Left colon (tissue), 2 donors: ENCODE measurements around the gene IRF3. TPM values are rescaled to one million over a fixed set of nuclear protein-coding genes. Genes with fewer than 3 reads are reported as not detected.

Source experiments
- ATAC-seq: fragments of 200-7000 bp; cut with Tn5 transposase; one replicate; pipeline ENCODE4 v1.9.1; 2020; ENCODE audit warnings: mild to moderate bottlenecking, moderate library complexity
- DNase-seq, 2 donors: peaks; one replicate each; pipeline ENCODE4 v3.0.0-alpha.2; 2020
- intact Hi-C, 2 donors: fragments of 100-400 bp; cut with DNase I in 1 of 2; cut with micrococcal nuclease in 1 of 2; formaldehyde crosslinking; loops; one replicate each; pipeline versions ENCODE4 v1.11.2 to v1.14.0; 2022; cut with DNase I, micrococcal nuclease
- total RNA-seq, 2 donors: library from RNA; stranded (reverse); fragmentation: NEBNext Ultra II Directional; extraction: Animal tissue kit (Norgen Biotek cat#: 25700); gene quantifications; one replicate each; pipeline ENCODE4 v1.2.1, GENCODE V29; 2021
- donor health status: DM: no; HTN: no; CAD: no.
- donor health status: DM: yes; HTN: yes; CAD: no.

IRF3 gene
- total RNA-seq, 2 donors from 2014 or later: 69.0 to 83.1 TPM

DNA sequence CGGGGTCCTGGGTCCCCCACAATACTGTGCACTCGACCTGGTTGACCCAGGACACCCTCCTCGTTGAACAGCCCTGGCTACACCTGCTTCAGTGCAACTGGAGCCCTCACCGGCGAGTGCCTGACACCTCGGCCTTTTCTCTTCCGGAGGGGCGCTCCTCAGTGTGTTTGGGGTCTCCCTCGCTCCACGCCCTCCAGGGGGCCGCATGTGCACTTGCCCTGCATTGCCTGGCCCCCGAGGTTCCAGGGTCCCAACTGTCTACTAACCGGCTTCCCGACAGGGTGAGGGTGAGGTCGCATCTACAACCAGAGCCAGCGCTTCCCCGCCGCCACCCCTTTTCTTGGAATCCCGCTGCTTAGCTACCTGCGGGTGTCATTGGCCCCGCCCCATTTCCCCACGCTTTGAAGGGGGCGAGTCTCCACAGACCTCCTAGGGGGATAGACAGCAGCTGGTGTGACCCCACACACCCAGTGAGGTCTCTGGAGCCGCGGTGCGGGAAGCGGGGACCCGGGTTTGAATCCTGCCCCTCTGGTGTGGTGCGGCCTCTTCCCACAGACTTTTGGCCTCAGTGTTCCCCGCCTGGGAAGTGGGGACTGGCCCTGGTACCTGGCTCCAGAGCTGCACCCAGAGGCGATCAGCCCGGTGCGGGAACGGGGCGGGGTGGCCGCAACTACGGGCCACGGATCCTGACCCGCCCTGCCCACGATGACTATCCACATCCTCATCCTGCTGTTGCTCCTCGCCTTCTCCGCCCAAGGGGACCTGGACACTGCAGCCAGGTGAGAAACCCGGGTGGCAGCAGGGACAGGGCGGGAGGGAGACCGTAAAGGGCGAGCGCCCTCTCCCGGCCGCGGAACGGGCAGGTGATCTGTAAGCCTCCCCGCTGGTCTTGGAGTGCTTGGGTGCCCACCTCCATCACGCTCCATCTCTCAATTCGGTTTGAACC, 23.7 kb upstream of the IRF3 start, which contains the start of gene ADM5:
TSS of gene ADM5 (plus strand) at position 462 of the 946 bp plus-strand sequence. CDS start at position 706, 244 bp downstream.
- peak in 1 of 2 donors; percentile 82 for DNase-seq
- intact Hi-C loops: no loop called here
- ATAC-seq: peak; percentile 79

DNA sequence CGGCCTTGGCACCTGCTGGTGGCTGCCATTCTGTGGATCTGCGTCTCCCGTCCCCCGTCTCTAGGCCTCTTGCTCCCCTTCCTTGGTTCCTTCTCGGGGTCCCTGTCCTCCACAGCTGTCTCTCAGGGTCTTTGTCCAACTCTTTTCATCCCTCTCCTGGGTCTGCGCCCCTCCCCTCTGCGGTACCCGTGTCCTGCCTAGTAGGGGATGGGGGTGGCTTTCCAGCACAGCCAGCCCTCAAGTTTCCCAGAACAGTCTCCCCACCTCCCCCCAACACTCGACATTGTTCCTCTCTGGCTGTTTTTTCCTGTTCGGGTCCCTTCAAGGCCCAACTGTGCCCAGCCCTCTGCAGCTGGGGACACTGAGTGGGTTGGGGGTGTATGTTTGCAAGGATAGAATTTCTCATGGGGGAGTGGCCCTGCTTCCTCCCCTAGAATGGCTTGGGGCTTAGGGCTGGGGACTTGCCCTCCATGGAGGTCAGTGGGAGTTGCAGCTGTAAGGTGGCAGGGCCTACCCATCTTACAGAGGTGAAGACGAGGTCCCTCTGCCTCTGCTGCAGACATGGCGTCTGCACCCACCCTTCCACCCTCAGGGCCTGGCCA, 23.0 kb upstream of the IRF3 start:
- intact Hi-C loops: no loop called here
- ATAC-seq (no peak), DNase-seq (no peak)

DNA sequence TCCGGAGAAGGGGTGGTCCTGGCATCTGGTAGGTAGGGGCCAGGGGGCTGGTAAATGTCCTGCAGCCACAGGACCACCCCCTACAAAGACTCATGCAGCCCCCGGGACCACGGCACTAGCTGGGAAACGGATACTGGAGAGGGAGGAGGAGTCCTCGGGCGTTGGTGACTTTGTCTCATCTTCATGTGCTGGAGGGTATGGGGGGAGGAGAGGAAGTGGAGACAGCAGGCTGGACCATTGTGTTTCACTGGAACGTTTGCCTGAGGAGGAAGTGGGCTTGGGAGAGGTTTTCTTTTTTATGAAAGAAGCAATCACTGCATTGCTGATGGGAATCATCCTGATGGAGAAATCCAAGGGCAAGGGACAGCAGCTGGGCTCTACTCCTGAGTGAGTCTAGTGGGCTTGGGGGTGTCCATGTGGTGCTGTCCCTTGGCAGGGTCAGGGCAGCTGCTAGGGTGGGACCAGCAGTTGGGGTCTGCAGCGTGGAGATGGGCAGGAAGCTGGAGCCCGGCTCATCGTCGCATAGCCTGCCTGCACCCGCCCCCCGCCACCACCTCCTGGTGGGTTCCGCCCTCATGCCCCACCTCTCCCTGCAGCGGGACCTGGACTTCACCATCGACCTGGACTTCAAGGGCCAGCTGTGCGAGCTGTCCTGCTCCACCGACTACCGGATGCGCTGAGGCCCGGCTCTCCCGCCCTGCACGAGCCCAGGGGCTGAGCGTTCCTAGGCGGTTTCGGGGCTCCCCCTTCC, 22.1 kb upstream of the IRF3 start:
- DNase-seq: peak in 1 of 2 donors; percentile 8
- intact Hi-C loops: no loop called here
- ATAC-seq: no peak

DNA sequence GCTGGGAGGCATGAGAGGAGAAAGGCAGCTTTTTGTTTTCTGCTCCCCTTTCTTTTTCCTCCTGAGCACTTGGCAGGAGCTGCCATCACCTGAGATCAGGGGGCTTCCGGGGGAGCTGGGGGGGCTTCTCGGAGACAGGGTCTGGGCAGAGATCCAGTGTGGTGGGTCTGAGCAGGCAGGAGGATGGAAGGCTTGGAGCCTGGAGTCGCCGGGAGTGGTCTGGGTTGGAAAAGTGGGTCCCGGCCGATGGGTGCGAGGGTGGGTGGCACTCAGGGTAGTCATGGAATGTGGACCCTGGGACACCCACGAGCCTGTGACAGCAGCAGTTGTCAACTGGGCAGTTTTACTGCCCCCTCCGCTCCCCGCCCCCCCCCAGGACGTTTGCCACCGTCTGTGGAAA, 21.5 kb upstream of the IRF3 start:
- DNase-seq (peak in 1 of 2 donors; percentile 5), ATAC-seq (no peak)
- intact Hi-C loops: no loop called here

DNA sequence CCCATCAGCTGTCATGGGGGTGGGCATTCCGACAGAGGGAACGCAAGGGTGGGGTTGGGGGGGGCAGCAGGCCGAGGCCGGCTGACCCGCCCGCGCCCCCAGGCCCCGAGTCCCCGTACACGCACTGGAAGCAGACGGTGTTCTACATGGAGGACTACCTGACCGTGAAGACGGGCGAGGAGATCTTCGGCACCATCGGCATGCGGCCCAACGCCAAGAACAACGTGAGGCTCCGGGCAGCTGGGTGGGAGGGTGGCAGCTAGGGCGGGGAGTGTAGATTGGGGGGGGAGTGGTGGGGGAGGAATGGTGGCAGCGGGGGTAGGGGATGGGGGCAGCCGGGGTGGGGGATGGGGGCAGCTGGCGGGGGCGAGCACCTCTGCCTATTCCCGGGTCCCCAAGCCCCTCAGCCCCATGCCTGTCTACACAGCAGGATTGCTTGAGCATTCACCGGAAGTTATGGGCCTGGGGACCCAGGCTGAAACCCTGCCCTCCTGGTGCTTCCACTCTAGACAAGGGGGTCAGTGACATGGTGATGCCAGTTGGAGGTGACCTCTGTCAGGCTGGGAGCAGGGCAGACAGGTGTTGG, 20.9 kb upstream of the IRF3 start:
- intact Hi-C loops: no loop called here
- no peak for ATAC-seq
- DNase-seq: no peak

DNA sequence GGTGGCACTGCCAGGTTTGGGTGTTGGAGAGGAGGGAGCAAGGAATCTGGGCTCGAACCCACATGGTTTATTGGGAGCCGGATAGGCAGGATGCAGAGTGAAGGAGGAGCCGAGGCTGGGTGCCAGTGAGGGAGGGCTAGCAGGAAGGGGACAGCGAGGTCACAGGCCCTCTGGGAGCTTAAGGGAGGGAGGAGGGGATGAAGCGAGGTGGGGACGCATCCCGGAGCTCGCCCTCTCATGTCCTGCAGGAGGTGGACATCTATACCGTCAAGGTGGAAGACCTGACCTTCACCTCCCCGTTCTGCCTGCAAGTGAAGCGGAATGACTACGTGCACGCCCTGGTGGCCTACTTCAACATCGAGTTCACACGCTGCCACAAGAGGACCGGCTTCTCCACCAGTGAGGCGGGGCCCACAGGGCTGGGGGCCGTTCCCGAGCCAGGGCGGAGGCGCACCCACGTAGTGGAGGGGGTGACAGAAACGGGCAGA, 20.2 kb upstream of the IRF3 start:
- intact Hi-C loops: loop anchor here in 1 of 2 donors (2.0 kb wide), 1 partner anchor 75 kb away; no protein-coding TSS in a partner anchor
- no peak for ATAC-seq
- peak in 1 of 2 donors; percentile 5 for DNase-seq

DNA sequence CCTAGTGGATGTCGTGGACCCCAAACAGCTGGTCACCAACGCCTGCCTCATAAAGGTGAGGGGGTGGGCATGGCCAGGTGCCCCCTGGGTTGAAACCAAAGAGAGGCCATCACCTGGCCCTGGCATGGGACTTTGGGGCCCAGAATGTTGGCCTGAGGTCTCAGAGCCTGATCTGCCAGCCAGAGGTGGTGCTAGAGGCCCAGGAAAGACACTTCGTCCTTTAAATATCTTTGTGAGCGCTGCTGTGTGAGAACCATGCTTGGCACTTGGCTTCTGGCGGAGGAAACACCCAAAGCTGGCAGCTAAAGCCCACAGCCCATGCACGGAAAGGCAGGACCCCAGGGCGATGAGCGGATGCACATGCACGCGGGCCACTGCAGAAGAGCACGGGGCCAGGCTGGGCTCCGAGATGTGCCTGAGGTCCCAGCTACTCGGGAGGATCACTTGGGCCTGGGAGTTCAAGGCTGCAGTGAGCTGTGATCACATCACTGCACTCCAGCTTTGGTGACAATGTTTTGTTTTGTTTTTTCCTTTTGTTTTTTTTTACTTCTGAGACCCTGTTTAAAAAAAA, 19.4 kb upstream of the IRF3 start:
- DNase-seq: no peak
- intact Hi-C loops: loop anchor here in 1 of 2 donors (2.0 kb wide), 1 partner anchor 76 kb away; no protein-coding TSS in a partner anchor
- no peak for ATAC-seq

DNA sequence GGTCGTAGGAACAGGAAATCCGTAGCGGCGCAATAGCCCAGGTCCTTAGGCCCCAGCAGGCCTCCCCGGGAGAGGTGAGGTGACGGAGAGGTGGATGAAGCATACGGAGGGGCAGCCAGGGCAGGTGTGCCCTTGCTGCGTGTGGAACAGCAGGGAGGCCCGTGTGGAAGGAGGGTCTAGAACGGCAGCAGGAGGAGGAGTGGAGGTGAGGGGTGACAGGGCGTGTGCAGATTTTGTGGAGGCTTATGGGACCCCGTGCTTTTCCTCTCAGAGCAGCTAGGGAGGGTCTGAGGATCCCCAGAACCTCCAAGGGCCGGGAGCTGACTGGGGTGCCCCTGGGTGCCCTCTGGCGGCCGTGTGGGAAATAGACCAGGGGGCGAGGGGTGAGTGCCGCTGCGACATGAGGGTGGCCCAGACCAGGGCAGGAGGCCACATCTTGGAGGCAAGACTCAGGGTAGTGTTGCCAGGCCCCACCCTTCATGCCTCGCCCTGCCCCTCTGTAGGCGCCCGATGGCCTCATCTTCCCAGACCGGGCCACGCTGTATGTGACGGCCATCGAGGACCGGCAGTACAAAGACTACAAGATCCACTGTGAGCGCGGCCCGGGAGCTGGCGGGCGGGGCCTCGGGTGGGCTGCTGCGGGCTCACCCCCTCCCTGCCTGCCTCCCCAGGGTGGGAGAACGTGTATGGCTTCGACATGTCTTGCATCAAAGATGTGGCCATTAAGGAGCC, 18.8 kb upstream of the IRF3 start:
- DNase-seq: peak in 1 of 2 donors; percentile 11
- ATAC-seq: peak; percentile 36
- intact Hi-C loops: loop anchor here in 1 of 2 donors (2.0 kb wide), 1 partner anchor 76 kb away; no protein-coding TSS in a partner anchor

DNA sequence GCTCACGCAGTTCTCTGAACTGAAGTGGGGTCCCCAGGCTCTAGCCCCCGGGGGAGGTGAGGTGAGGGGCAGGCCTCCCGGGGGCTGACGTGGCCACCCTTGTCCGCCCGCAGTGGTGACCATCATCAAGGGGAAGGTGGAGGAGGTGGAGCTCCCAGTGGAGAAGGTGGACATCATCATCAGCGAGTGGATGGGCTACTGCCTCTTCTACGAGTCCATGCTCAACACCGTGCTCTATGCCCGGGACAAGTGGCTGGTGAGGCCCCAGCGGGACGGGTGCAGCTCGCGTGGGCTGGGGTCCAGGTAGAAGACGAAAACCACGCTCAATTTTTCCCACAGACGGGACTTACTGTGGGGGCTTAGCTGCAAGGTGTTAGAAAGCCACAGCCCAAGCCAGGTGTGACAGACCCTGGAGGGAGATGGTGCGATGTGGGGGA, 18.2 kb upstream of the IRF3 start:
- DNase-seq: no peak
- intact Hi-C loops: loop anchor here in 1 of 2 donors (2.0 kb wide), 1 partner anchor 77 kb away; no protein-coding TSS in a partner anchor
- no peak for ATAC-seq

DNA sequence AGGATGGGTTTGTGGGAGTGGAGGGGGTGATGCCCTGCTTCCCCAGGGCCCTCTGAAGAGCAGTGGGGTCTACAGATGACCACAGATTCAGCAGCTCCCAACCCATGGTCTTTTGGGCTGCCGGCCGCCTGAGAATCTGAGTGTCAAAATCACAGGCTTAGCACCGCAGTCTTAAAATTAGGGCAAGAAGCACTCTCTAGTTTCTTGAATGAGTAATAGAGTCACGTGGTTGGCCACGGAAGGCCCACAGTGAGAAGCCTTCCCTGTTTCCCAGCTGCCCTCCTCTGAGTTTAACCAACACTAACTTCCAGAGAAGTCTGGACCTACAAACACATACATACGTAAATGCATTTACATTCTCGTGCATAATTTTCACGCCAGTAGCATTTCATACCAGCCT, 16.6 kb upstream of the IRF3 start:
- DNase-seq (no peak), ATAC-seq (no peak)
- intact Hi-C loops: no loop called here

DNA sequence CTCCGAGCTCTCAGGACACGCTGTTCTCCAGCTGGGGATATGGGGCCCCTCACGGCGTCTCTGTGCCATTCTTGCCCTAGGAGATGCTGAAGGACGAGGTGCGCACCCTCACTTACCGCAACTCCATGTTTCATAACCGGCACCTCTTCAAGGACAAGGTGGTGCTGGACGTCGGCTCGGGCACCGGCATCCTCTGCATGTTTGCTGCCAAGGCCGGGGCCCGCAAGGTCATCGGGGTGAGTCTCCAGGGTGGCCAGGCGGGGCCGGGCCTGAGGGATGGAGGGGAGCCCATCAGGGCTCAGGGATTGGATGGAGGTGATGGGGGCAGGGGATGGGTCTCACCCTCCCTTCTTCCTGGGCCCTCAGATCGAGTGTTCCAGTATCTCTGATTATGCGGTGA, 16.2 kb upstream of the IRF3 start:
- intact Hi-C loops: no loop called here
- ATAC-seq (no peak), DNase-seq (peak in 1 of 2 donors; percentile 4)

DNA sequence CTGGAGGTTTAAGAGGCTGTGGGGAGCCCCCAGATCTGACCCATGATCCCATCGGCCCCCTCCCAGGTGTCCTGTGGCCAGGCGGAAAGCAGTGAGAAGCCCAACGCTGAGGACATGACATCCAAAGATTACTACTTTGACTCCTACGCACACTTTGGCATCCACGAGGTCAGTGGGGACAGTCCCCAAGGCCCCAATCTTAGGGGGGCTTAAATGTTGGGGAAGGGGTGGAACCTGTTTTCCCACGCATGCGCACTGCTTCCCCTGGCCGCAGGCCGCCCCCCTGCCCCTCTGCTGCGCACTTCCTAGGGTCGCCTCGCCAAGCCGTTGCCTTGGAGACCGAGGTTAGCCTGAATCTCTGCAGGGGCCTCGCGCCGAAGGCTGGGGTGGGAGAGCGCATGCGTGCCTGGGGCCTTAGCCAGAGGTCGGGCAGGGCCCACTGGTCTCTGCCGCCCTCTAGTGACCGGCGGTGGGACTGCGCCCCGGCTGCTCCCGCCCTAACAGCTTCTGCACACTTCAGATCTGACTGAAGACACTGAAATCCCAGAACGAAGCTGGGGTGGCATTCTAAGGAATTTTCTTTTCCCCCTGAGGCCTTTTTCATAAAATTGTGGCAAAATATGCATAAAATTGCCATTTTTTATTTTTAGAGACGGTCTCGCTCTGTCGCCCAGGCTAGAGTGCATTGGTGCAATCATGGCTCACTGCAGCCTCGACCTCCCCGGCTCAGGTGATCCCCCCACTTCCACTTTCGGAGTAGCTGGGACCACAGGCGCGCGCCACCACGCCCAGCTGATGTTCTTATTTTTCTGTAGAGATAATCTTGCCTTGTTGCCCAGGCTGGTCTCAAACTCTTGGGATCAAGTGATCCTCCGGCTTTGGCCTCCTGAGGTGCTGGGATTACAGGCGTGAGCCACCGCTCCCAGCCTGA, 15.0 kb upstream of the IRF3 start:
- ATAC-seq (peak; percentile 17), DNase-seq (peak; percentile 79 to 92)
- intact Hi-C loops: no loop called here

DNA sequence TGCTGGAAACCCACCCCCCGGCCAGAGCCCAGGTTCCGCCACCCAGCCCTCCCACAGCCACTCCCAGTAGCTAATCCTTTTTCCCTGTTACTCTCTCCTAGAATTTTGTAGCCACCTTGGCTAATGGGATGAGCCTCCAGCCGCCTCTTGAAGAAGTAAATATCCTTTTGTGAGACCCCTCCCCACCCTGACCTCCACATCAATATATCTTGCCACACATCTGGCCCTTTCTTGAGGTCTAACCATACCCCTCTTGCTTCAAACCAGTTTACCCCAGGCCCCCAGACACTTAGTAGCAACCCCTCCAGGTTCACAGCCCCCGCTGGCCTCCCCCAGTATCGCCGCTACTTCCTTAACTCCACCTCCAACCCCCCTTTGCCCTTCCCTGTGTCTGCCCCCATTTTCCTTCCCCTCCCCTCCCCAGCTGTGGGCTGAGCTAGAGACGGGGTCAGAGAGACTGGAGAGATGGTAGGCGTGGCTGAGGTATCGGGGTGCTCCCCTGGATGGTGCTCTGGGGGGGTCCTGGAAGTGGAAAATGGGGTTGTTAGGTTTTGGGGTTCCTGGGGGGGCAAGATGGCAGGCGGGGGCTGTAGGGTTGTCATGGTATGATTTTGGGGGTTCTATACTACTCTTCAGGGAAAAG, 14.2 kb upstream of the IRF3 start:
- DNase-seq (peak in 1 of 2 donors; percentile 18), ATAC-seq (no peak)
- intact Hi-C loops: no loop called here

DNA sequence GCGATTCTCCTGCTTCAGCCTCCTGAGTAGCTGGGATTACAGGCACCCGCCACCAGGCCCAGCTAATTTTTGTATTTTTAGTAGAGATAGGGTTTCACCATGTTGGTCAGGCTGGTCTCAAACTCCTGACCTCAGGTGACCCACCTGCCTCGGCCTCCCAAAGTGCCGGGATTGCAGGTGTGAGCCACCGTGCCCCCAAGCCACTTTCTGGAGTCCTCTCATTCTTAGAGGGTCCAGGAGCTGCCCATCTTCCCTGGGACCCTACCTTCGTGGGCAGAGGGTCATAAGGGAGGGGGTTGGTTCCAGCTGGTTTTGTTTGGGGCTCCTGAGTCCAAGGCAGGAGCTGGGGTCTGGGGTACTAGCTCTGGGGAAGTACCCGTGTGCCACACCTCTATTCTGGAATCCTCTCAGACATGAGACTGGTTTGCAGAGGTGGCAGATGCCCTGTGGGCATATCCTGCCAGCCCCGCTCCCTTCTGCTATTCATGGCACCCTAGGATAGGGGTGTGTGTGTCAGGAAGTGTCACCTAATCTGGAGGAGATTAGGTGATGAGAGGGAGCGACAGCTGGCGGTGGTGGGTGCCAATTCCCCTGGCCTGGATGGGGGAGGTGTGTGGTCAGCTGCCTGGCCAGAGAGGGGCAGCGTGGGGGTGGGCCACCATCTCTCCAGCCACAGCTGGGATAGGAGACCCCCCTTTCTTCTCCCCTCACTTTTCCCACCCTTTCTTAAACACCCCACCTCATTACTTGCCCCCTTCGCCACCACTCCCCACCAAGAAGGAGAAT, 13.5 kb upstream of the IRF3 start:
- intact Hi-C loops: no loop called here
- ATAC-seq (no peak), DNase-seq (no peak)
